Adipose tissue (tissue), 3 donors: ENCODE measurements around the gene ZNF337. TPM values are rescaled to one million over a fixed set of nuclear protein-coding genes. Genes with fewer than 3 reads are reported as not detected.
A peak's percentile ranks its signal among the peaks of the same experiment; 100 is the strongest.
"Not testable (repeated sequence)": the region's sequence is repeated elsewhere in the genome, so short reads cannot be mapped to it uniquely, and the experiment has no call there.

Source experiments
- H3K27ac ChIP-seq: one replicate; pipeline ENCODE4 v1.5.1; 2013; ENCODE audit warnings: low read depth, low read length
- WGBS, 3 donors: extraction: QIAGEN DNeasy Blood & Tissue Kit; methylation state at CpG; one replicate each; pipeline ENCODE4 v1.1.7; 2013; 5-methylcytosine and 5-hydroxymethylcytosine counted together
- polyA plus RNA-seq, 3 donors: library from polyadenylated mRNA; stranded (reverse); fragments of 200-250 nt; gene quantifications; one replicate each; pipeline ENCODE4 v1.2.3, GENCODE V29; 2013
- donor health status: healthy with polysubstance abuse.
- donor health status: Bipolar disorder and iron deficiency.
- donor health status: healthy.

ZNF337 gene
- polyA plus RNA-seq, 3 donors: 4.8 to 7.1 (median 6.1) TPM

- H3K27ac ChIP-seq: no peak overlapping the region
These were observed 52.9 kb downstream of the ZNF337 start for GRCh38 chr20:25643716-25644115.

- WGBS, 3 donors: 95 to 100% (median 99%) methylated on average over 2 of the region's 2 CpGs
- no peak overlapping the region for H3K27ac ChIP-seq
These were observed 59.4 kb downstream of the ZNF337 start for GRCh38 chr20:25637247-25637646.

- H3K27ac ChIP-seq: no peak overlapping the region
- 63 to 85% (median 85%) methylated on average over 5 of the region's 5 CpGs for WGBS, 3 donors
These were observed 63.5 kb downstream of the ZNF337 start for GRCh38 chr20:25632940-25633790.

- 94 to 98% (median 98%) methylated on average over 2 of the region's 2 CpGs for WGBS, 3 donors
- H3K27ac ChIP-seq: not testable (repeated sequence)
These were observed 66.0 kb downstream of the ZNF337 start for GRCh38 chr20:25630615-25631014.

GRCh38 chr20:25629816-25630499 is 66.7 kb downstream of the ZNF337 start:
- 86 to 91% (median 90%) methylated on average over 8 of the region's 8 CpGs for WGBS, 3 donors

GRCh38 chr20:25626779-25627178 is 69.9 kb downstream of the ZNF337 start:
- H3K27ac ChIP-seq: no peak overlapping the region
- 74 to 85% (median 77%) methylated on average over 9 of the region's 9 CpGs for WGBS, 3 donors

More at GRCh38 chr20:25629816-25630499, 66.7 kb downstream of the ZNF337 start:
- H3K27ac ChIP-seq: no peak overlapping the region

- peak overlapping the region; percentile 86 for H3K27ac ChIP-seq
- WGBS, 3 donors: 33 to 41% (median 35%) methylated on average over 17 of the region's 17 CpGs
These were observed 72.1 kb downstream of the ZNF337 start for GRCh38 chr20:25624500-25624939.

Other genes starting within 250 kb of the ZNF337 start
- 1 to 10 TPM; 2.9 to 6.9 (median 4.3) TPM for gene NINL, start 111.3 kb downstream of the ZNF337 start, polyA plus RNA-seq
- 1 to 10 TPM; 1.2 to 3.8 (median 3.3) TPM for gene NANP, start 72.8 kb downstream of the ZNF337 start, polyA plus RNA-seq